Heart left ventricle (tissue), 13 donors: ENCODE results near the gene DNAJB6.

Experiments used
- CTCF ChIP-seq, 12 donors: fragments of 200-600 bp; sonication (generic) in 4 of 12; IDR thresholded peaks; one replicate each; pipeline versions ENCODE4 v1.5.0 to v1.8.0; 2018 to 2022; ENCODE audit warnings: antibody characterized with exemption in 12 of 12, mild to moderate bottlenecking in 5 of 12
- POLR2A ChIP-seq, 2 donors: fragments of 450-650 bp; IDR thresholded peaks; one replicate each; pipeline ENCODE4 v1.6.1; 2017; ENCODE audit warnings: antibody characterized with exemption in 2 of 2, mild to moderate bottlenecking in 2 of 2, moderate library complexity in 2 of 2
- donor health status: ischemic (EF 13 %, LVEDD 7.1; RV severe dilation, severe dysfunction).
- donor health status: DM: no; HTN: yes; CAD: no.
- donor health status: DM: no; HTN: no; CAD: no.
- donor health status: ischemic (EF 25% LVEDD 6.9; RV normal size, moderate dysfunction).
- donor health status: ischemic (EF 25% LVEDD 5.7; RV mildly dilated, moderate dysfunction).
- donor health status: ischemic (EF 35%, LVEDD 5.7; RV mildly dilated, moderate dysfunction).
- donor health status: nonischemic (EF 11% LVEDD 7.7; RV severe dilation, severe dysfunction).
- donor health status: DM: yes; HTN: yes; CAD: no.
- donor health status: PGD.
- donor health status: ischemic (EF 29% LVEDD 5.4; RV normal size, mild dysfunction).
- donor health status: nonischemic (EF 23%, LVEDD 6.1; RV moderate dilation, normal function).

GRCh38 chr7:157444011-157444842 is 107.4 kb downstream of the DNAJB6 start:
- no peak for TF ChIP-seq CTCF (IDR thresholded peaks at IDR 0.05)
- TF ChIP-seq POLR2A (IDR thresholded peaks at IDR 0.05), result no peak
